Ascending aorta (tissue), 2 donors: ENCODE data around the gene BANP. TPM values are rescaled to one million over a fixed set of nuclear protein-coding genes. Genes with fewer than 3 reads are reported as not detected.

Experiments used
- DNase-seq, 2 donors: peaks; one replicate each; pipeline ENCODE4 v3.0.0-alpha.2; 2019; ENCODE audit warnings: low spot score in 2 of 2
- H3K27ac ChIP-seq, 2 donors: fragments of 200-600 bp; sonication (generic); one replicate each; pipeline ENCODE4 v1.5.1; 2016 to 2017; ENCODE audit warnings: mild to moderate bottlenecking in 1 of 2
- H3K27me3 ChIP-seq: fragments of 200-600 bp; sonication (generic); one replicate; pipeline ENCODE4 v1.5.1; 2017
- H3K36me3 ChIP-seq, 2 donors: fragments of 200-600 bp; sonication (generic); one replicate each; pipeline ENCODE4 v1.5.1; 2016
- H3K4me1 ChIP-seq, 2 donors: fragments of 200-600 bp; sonication (generic); one replicate each; pipeline ENCODE4 v1.5.1; 2016 to 2017; ENCODE audit warnings: mild to moderate bottlenecking in 1 of 2
- H3K4me3 ChIP-seq, 2 donors: fragments of 200-600 bp; sonication (generic); one replicate each; pipeline ENCODE4 v1.5.1; 2016 to 2017; ENCODE audit warnings: mild to moderate bottlenecking in 1 of 2
- H3K9me3 ChIP-seq, 2 donors: fragments of 200-600 bp; sonication (generic); one replicate each; pipeline ENCODE4 v1.5.1; 2016
- intact Hi-C: fragments of 100-400 bp; cut with DNase I; formaldehyde crosslinking; loops from one replicate; pipeline ENCODE4 v1.15.1; 2023
- total RNA-seq: library from RNA; depleted of rRNA; stranded (reverse); fragments of >200 nt; gene quantifications from one replicate; pipeline ENCODE4 v1.1.0, GENCODE V29; 2016
- TF ChIP-seq, protein P1 (sequence below), 3 experiments: fragments of 200-600 bp in 2 of 3; fragments of 450-650 bp in 1 of 3; sonication (generic) in 2 of 3; IDR thresholded peaks; one replicate each; pipeline ENCODE4 v1.5.1; 2016 to 2019; ENCODE audit warnings: antibody characterized with exemption in 3 of 3, mild to moderate bottlenecking in 1 of 3, moderate library complexity in 1 of 3

BANP gene
- total RNA-seq, 1 donor from 2014 or later, result 23.4 TPM

DNA sequence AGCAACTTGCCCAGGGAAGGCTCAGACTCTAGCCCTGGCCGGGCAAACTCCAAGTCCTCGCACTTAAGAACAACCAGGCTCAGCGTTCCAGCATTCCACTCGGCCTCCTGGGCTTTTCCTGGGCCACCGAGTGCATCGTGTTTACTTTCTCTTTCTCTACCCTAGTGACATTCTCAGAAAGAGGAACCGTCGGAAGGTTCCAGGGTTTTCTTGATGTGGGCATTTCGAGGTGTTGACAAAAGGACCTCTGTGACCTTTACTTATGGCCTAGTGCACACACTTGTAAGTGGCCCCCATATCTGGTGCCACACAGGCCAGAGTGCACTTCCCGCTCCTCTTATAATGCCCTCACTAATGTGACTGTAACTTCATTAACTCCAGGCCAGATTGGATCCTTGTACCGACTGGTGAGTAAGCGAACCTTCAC, 3.1 kb upstream of the BANP start:
- Histone ChIP-seq H3K27me3 (no peaks in the 10 kb centered on the region), H3K4me1 (peaks cover 0 to 9% of the 10 kb centered on the region in 2 donors), H3K9me3 (no peaks in the 10 kb centered on the region), H3K36me3 (no peaks in the 10 kb centered on the region), H3K27ac (no peak overlapping the region), H3K4me3 (no peak overlapping the region)
- intact Hi-C loops, result no loop called here
- DNase-seq, result no peak
- TF ChIP-seq, protein P1, sequence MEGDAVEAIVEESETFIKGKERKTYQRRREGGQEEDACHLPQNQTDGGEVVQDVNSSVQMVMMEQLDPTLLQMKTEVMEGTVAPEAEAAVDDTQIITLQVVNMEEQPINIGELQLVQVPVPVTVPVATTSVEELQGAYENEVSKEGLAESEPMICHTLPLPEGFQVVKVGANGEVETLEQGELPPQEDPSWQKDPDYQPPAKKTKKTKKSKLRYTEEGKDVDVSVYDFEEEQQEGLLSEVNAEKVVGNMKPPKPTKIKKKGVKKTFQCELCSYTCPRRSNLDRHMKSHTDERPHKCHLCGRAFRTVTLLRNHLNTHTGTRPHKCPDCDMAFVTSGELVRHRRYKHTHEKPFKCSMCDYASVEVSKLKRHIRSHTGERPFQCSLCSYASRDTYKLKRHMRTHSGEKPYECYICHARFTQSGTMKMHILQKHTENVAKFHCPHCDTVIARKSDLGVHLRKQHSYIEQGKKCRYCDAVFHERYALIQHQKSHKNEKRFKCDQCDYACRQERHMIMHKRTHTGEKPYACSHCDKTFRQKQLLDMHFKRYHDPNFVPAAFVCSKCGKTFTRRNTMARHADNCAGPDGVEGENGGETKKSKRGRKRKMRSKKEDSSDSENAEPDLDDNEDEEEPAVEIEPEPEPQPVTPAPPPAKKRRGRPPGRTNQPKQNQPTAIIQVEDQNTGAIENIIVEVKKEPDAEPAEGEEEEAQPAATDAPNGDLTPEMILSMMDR (IDR thresholded peaks at IDR 0.05), result no peak

DNA sequence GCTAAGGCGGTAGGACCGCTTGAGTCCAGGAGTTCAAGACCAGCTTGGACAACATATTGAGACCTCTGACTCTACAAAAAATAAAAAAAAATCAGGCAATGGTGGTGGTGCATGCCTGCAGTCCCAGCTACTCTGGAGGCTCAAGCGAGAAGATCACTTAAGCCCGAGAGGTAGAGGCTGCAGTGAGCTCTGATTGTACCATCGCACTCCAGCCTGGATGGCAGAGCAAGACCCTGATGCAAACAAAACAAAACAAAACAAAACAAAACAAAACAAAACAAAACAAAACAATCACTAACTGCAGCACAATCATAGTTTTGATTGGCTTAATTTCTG, 2.5 kb upstream of the BANP start:
- Histone ChIP-seq H3K4me3 (no peak overlapping the region), H3K27me3 (no peaks in the 10 kb centered on the region), H3K27ac (no peak overlapping the region), H3K36me3 (no peaks in the 10 kb centered on the region), H3K9me3 (no peaks in the 10 kb centered on the region), H3K4me1 (peaks cover 0 to 9% of the 10 kb centered on the region in 2 donors)
- TF ChIP-seq, protein P1 (IDR thresholded peaks at IDR 0.05), result no peak
- intact Hi-C loops, result no loop called here
- DNase-seq, result no peak

DNA sequence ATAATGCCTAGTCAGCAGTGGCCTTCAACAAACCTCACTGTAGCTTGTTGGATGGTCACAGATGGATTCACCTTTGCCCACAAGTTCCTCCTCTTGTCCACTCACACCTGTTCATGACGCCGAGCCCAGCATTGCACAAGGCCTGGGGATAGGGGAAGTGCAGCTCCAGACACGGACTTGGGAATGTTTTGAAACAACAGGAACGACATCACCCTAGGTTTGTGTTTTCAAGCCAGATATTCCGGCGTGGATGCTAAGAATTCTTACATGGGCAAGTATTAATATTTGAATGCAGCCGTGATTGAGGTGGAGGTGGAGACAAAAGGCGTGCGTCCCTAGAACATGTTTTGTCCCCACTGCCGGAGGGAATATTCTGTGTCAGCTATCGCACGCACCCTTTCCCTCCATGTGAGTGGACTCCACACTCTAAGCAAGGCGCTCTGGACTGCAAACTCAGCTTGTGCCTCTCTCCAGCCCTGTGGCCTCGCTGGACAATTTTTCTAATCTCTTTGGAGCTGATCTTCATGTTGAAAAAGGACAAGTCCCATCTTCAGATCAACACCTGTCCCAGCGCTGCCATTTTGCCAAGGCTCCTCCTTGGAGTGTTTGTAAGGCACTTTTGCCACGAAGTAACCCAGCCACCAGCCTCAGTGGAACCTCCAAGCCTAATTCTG, 2.0 kb upstream of the BANP start:
- TF ChIP-seq, protein P1 (IDR thresholded peaks at IDR 0.05), result no peak
- H3K27ac ChIP-seq, result no peak overlapping the region
- H3K36me3 ChIP-seq, result peaks cover 0 to 2% of the 10 kb centered on the region in 2 donors
- peaks cover 0 to 9% of the 10 kb centered on the region in 2 donors for H3K4me1 ChIP-seq
- intact Hi-C loops, result no loop called here
- H3K9me3 ChIP-seq, result no peaks in the 10 kb centered on the region
- no peak for DNase-seq
- H3K27me3 ChIP-seq, result no peaks in the 10 kb centered on the region
- no peak overlapping the region for H3K4me3 ChIP-seq

DNA sequence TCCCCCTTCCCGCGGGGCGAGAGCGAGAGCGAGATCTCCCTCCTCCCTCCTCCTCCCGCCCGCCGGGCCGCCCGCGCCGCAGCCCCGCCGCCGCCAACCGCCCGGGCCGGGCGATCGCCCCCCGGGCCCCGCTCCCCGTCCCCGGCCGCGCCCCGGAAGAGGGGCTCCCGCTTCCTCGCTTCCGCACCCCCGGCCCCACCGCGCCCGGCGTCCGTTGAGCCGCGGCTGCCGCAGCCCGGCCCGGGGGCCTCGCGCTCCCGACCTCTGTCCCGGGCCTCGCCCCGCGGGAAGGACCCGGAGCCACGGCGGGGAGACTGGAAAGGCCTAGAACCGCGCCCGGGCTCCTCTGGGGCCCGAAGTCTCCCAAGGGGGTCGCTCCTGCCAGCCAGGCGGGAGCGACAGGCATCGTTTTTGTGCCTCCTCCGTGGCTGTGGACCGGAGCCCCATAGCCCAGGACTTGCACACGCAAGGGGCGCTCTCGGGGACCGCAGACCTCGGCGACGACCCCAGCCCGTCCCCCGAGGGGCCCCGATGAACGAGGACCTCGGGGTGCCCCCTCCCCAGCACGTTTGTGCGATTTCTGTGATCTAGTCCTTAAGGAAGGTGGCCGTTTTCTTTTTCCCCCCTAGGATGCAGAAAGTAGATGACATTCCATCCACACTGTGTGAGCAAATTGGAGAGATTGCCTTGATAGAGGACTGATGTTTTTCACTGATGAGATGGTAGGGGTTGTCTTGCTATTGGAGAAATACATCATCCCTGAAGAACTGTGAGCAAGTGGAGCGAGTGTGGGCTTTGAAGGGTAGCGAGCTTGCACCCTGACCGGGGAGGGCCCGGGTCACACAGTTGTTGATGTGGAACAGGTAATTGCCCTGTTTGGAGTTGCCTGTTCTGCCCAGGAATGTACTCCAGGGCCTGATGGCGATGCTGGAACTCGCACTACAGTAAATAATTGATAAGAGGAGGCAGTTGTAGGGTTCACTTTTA, 611 bp downstream of the BANP start:
- intact Hi-C loops, result loop anchor here (1.0 to 2.0 kb wide), 4 partner anchors 34 to 755 kb away; partner anchors contain the start of genes CTU2 and RNF166
- Histone ChIP-seq H3K9me3 (no peaks in the 10 kb centered on the region), H3K27ac (peak overlapping the region; percentile 97 to 98), H3K4me1 (peaks cover 0 to 9% of the 10 kb centered on the region in 2 donors), H3K36me3 (peaks cover 0 to 12% of the 10 kb centered on the region in 2 donors), H3K27me3 (no peaks in the 10 kb centered on the region), H3K4me3 (peak overlapping the region; percentile 95 to 99)
- DNase-seq, result no peak
- TF ChIP-seq, protein P1 (IDR thresholded peaks at IDR 0.05), result peak in 1 of 3 experiments; percentile 23

DNA sequence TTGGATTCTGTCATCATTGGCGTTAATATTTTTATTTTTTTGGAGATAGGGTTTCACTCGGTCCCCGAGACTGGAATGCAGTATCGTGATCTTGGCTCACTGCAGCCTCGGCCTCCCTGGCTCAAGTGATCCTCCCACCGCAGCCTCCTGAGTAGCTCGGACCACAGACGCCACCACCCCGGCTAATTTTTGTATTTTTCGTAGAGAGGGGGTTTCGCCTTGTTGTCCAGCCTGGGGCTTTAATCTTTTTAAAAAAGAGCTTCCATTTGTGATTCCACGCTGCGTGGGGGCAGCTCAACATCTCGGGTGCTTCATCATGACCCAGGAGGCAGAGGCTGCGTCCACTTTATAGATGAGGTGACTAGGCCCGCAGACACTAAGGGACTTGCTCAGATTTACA, 1.5 kb downstream of the BANP start:
- Histone ChIP-seq H3K4me1 (peaks cover 0 to 9% of the 10 kb centered on the region in 2 donors), H3K27ac (peak overlapping the region; percentile 97 to 98), H3K27me3 (no peaks in the 10 kb centered on the region), H3K4me3 (peak overlapping the region in 1 of 2 donors; percentile 95), H3K9me3 (no peaks in the 10 kb centered on the region), H3K36me3 (peaks cover 0 to 12% of the 10 kb centered on the region in 2 donors)
- intact Hi-C loops, result loop anchor here (2.0 kb wide), 1 partner anchor 186 kb away; no protein-coding TSS in a partner anchor
- TF ChIP-seq, protein P1 (IDR thresholded peaks at IDR 0.05), result no peak
- no peak for DNase-seq
